Hepatocyte (in vitro differentiated cells): Measurements from ENCODE around the gene RFTN1.

Experiments
- CTCF ChIP-seq: fragments of 200-600 bp; sonication (generic); IDR thresholded peaks from 2 replicates; pipeline ENCODE4 v1.5.1; 2016; ENCODE audit warnings: antibody characterized with exemption, mild to moderate bottlenecking; ENCODE audit not compliant: poor library complexity
- EZH2 ChIP-seq: fragments of 200-600 bp; sonication (generic); IDR thresholded peaks from 2 replicates; pipeline ENCODE4 v1.6.1; 2016; ENCODE audit warnings: antibody characterized with exemption, mild to moderate bottlenecking, borderline replicate concordance
- EZH2phosphoT487 ChIP-seq: fragments of 200-600 bp; sonication (generic); IDR thresholded peaks from one replicate; pipeline ENCODE4 v1.6.1; 2018; ENCODE audit warnings: antibody characterized with exemption, mild to moderate bottlenecking, low read depth, moderate library complexity; ENCODE audit not compliant: unreplicated experiment, severe bottlenecking

GRCh38 chr3:16554126-16554525 lies 40.6 kb upstream of the RFTN1 start:
- no peak for TF ChIP-seq CTCF
- no peak for TF ChIP-seq EZH2
- no peak for TF ChIP-seq EZH2phosphoT487
